ENCODE data around the gene CGAS.
"Not testable (repeated sequence)": the region's sequence is repeated elsewhere in the genome, so short reads cannot be mapped to it uniquely, and the experiment has no call there.

The CGAS gene

DNA sequence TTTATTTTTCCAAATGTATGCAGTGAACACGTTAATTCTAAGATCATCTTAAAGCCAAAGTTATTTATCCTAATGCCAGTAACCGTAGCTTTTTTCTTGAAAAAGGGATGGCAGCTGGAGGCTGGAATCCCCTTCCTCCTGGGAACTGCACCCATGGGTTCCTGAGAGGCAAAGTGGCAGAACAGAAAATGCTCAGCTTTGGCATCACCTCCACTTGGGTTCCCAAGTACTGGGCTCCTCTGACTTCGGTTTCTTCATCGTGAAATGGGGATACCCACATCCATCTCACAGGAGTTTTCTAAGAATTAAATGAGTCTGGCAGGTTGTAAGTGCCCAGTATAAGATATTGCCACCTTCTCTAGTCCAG is 63.7 kb downstream of the CGAS start:
- DNase-seq (ENCODE audit: low read depth, low spot score): no peak
- peak overlapping the region; percentile 77 for H3K9ac ChIP-seq (ENCODE audit: insufficient read length, low read depth)

GRCh38 chr6:73382462-73383113 is 69.5 kb downstream of the CGAS start:
- no peak for TF ChIP-seq SUZ12 (IDR thresholded peaks at IDR 0.05; ENCODE audit: extremely low read depth, insufficient read depth, insufficient read length)
- no peak for TF ChIP-seq ZNF274 (IDR thresholded peaks at IDR 0.05; ENCODE audit: low read depth, low read length)
- TF ChIP-seq YY1 (IDR thresholded peaks at IDR 0.05; ENCODE audit: insufficient read depth, insufficient read length): no peak
- H3K9ac ChIP-seq (ENCODE audit: insufficient read length, low read depth): no peak overlapping the region
- no peaks in the 10 kb centered on the region for H3K9me3 ChIP-seq (ENCODE audit: insufficient read depth, low read length)
- H3K27me3 ChIP-seq (ENCODE audit: insufficient read depth, insufficient read length): no peaks in the 10 kb centered on the region
- no peaks in the 10 kb centered on the region for H3K4me1 ChIP-seq (ENCODE audit: insufficient read depth, insufficient read length)
- H3K36me3 ChIP-seq (ENCODE audit: insufficient read depth, insufficient read length, low read length): no peaks in the 10 kb centered on the region
- H3K4me3 ChIP-seq (ENCODE audit: insufficient read length, low read depth): no peak overlapping the region
- DNase-seq (ENCODE audit: low read depth, low spot score): no peak

More for the DNA sequence above, 63.7 kb downstream of the CGAS start:
- TF ChIP-seq ZNF274 (IDR thresholded peaks at IDR 0.05; ENCODE audit: low read depth, low read length) (no peak), YY1 (IDR thresholded peaks at IDR 0.05; ENCODE audit: insufficient read depth, insufficient read length) (no peak), SUZ12 (IDR thresholded peaks at IDR 0.05; ENCODE audit: extremely low read depth, insufficient read depth, insufficient read length) (no peak)
- no peaks in the 10 kb centered on the region for H3K36me3 ChIP-seq (ENCODE audit: insufficient read depth, insufficient read length, low read length)
- no peaks in the 10 kb centered on the region for H3K27me3 ChIP-seq (ENCODE audit: insufficient read depth, insufficient read length)
- H3K9me3 ChIP-seq (ENCODE audit: insufficient read depth, low read length): no peaks in the 10 kb centered on the region
- H3K4me1 ChIP-seq (ENCODE audit: insufficient read depth, insufficient read length): no peaks in the 10 kb centered on the region
- H3K4me3 ChIP-seq (ENCODE audit: insufficient read length, low read depth): peak overlapping the region; percentile 43

- not testable (repeated sequence) for H3K27me3 ChIP-seq (ENCODE audit: insufficient read depth, insufficient read length); H3K4me1 ChIP-seq (ENCODE audit: insufficient read depth, insufficient read length); DNase-seq (ENCODE audit: low read depth, low spot score); H3K4me3 ChIP-seq (ENCODE audit: insufficient read length, low read depth); H3K36me3 ChIP-seq (ENCODE audit: insufficient read depth, insufficient read length, low read length); H3K9ac ChIP-seq (ENCODE audit: insufficient read length, low read depth); H3K9me3 ChIP-seq (ENCODE audit: insufficient read depth, low read length)
Observed at GRCh38 chr6:73381531-73381930, 70.6 kb downstream of the CGAS start.

- Histone ChIP-seq H3K4me1 (ENCODE audit: insufficient read depth, insufficient read length) (no peaks in the 10 kb centered on the region), H3K9ac (ENCODE audit: insufficient read length, low read depth) (no peak overlapping the region), H3K27me3 (ENCODE audit: insufficient read depth, insufficient read length) (no peaks in the 10 kb centered on the region), H3K36me3 (ENCODE audit: insufficient read depth, insufficient read length, low read length) (no peaks in the 10 kb centered on the region), H3K4me3 (ENCODE audit: insufficient read length, low read depth) (no peak overlapping the region), H3K9me3 (ENCODE audit: insufficient read depth, low read length) (peaks cover 4% of the 10 kb centered on the region; the same call in 1 of the 2 replicates)
- DNase-seq (ENCODE audit: low read depth, low spot score): no peak
- TF ChIP-seq YY1 (IDR thresholded peaks at IDR 0.05; ENCODE audit: insufficient read depth, insufficient read length): no peak
- no peak for TF ChIP-seq SUZ12 (IDR thresholded peaks at IDR 0.05; ENCODE audit: extremely low read depth, insufficient read depth, insufficient read length)
- TF ChIP-seq ZNF274 (IDR thresholded peaks at IDR 0.05; ENCODE audit: low read depth, low read length): no peak
Observed at GRCh38 chr6:73377225-73377624, 74.9 kb downstream of the CGAS start.

- no peaks in the 10 kb centered on the region for H3K27me3 ChIP-seq (ENCODE audit: insufficient read depth, insufficient read length)
- H3K9me3 ChIP-seq (ENCODE audit: insufficient read depth, low read length): peaks cover 10% of the 10 kb centered on the region; the same call in 1 of the 2 replicates
- no peaks in the 10 kb centered on the region for H3K36me3 ChIP-seq (ENCODE audit: insufficient read depth, insufficient read length, low read length)
- no peaks in the 10 kb centered on the region for H3K4me1 ChIP-seq (ENCODE audit: insufficient read depth, insufficient read length)
- H3K9ac ChIP-seq (ENCODE audit: insufficient read length, low read depth): no peak overlapping the region
- no peak overlapping the region for H3K4me3 ChIP-seq (ENCODE audit: insufficient read length, low read depth)
- TF ChIP-seq SUZ12 (IDR thresholded peaks at IDR 0.05; ENCODE audit: extremely low read depth, insufficient read depth, insufficient read length) (no peak), ZNF274 (IDR thresholded peaks at IDR 0.05; ENCODE audit: low read depth, low read length) (no peak), YY1 (IDR thresholded peaks at IDR 0.05; ENCODE audit: insufficient read depth, insufficient read length) (no peak)
- no peak for DNase-seq (ENCODE audit: low read depth, low spot score)
Observed at GRCh38 chr6:73375216-73375615, 76.9 kb downstream of the CGAS start.
